ENCODE data around the gene PDE4D.

Gene PDE4D

GRCh38 chr5:58979090-58979489 lies 914.4 kb downstream of the PDE4D start:
- TF ChIP-seq CTCF (IDR thresholded peaks at IDR 0.05; ENCODE audit: extremely low read depth, missing control alignments), result no peak
- no peak for DNase-seq (ENCODE audit: low spot score)

GRCh38 chr5:58974601-58975000 lies 918.9 kb downstream of the PDE4D start:
- no peak for DNase-seq (ENCODE audit: low spot score)
- TF ChIP-seq CTCF (IDR thresholded peaks at IDR 0.05; ENCODE audit: extremely low read depth, missing control alignments), result no peak

- no peak for TF ChIP-seq CTCF (IDR thresholded peaks at IDR 0.05; ENCODE audit: extremely low read depth, missing control alignments)
- DNase-seq (ENCODE audit: low spot score), result no peak
These were observed 919.4 kb downstream of the PDE4D start for GRCh38 chr5:58974083-58974482.

GRCh38 chr5:58972301-58972700 lies 921.2 kb downstream of the PDE4D start:
- no peak for TF ChIP-seq CTCF (IDR thresholded peaks at IDR 0.05; ENCODE audit: extremely low read depth, missing control alignments)
- DNase-seq (ENCODE audit: low spot score), result no peak

- no peak for TF ChIP-seq CTCF (IDR thresholded peaks at IDR 0.05; ENCODE audit: extremely low read depth, missing control alignments)
- no peak for DNase-seq (ENCODE audit: low spot score)
These were observed 922.8 kb downstream of the PDE4D start for GRCh38 chr5:58970766-58971165.

- TF ChIP-seq CTCF (IDR thresholded peaks at IDR 0.05; ENCODE audit: extremely low read depth, missing control alignments), result no peak
- DNase-seq (ENCODE audit: low spot score), result no peak
These were observed 923.7 kb downstream of the PDE4D start for GRCh38 chr5:58969795-58970194.

GRCh38 chr5:58969253-58969652 lies 924.3 kb downstream of the PDE4D start:
- no peak for TF ChIP-seq CTCF (IDR thresholded peaks at IDR 0.05; ENCODE audit: extremely low read depth, missing control alignments)
- DNase-seq (ENCODE audit: low spot score), result no peak

Measured in GM20000 (cell line).